Measurements from ENCODE around the gene PSENEN. TPM values are rescaled to one million over a fixed set of nuclear protein-coding genes. Genes with fewer than 3 reads are reported as not detected.

PSENEN gene
- total RNA-seq, 1 donor from 2014 or later = 50.6 TPM

DNA sequence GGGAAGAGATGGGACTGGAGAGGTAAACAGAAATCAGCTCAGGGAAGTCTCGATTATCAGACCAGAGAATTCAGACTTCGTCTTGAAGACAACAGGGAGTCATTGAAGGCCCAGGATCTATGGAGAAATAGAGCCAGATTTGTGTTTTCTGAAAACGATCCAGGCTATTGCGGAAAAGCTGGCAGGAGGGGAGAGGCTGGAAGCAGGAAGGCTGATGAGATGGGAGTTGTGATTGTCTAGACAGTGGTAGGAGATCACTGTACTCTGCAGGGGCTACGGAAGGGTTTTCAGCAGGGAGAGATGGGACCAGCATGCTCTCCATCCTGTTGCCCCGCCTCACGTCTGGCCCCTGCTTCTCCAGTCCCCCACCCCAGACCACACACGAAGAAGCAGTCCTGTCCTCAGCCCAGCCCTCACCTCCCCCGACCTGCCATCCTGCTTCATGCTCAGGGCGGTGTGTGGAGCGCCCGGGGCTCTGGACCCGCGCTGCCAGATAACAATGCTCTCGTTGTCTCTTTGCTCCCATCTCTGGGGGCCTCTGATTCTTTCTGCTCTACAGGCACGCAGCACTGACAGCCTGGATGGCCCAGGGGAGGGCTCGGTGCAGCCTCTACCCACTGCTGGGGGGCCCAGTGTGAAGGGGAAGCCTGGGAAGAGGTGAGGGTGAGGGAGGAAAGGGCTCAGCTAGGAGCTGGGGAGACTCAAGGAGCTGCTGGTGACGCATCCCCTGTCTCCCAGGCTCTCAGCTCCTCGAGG lies 31.8 kb downstream of the PSENEN start:
- Mint-ChIP-seq H3K4me1 (ENCODE audit: low read depth) (peaks cover 29% of the 10 kb centered on the region), H3K27ac (peak overlapping the region; percentile 8), H3K9me3 (no peaks in the 10 kb centered on the region), H3K27me3 (ENCODE audit: insufficient read depth) (no peaks in the 10 kb centered on the region), H3K4me3 (peak overlapping the region; percentile 85), H3K36me3 (ENCODE audit: low read depth) (peaks cover 2% of the 10 kb centered on the region)
- DNase-seq (ENCODE audit: low spot score) = no peak
- intact Hi-C loops (cut with micrococcal nuclease) = no loop called here

DNA sequence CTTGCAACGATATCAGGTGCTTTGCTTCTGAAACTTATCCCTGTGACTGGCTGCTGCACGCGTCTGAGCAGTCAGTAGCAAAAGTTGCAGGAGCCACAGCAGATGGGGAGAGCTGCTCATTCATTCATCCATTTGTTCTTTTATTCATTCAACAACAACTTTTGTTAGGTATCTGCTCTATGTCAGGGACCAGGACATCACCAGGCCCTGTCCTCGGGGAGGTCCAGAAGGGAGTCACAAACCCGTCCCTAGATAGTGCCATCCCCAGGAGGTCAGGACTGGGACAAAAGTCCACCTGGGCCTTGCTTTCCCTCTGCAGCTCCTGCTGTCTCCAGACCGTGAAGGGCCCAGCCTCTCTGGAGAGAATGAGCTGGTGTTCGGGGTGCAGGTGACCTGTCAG lies 32.5 kb downstream of the PSENEN start:
- intact Hi-C loops (cut with micrococcal nuclease) = no loop called here
- Mint-ChIP-seq H3K27ac (no peak overlapping the region), H3K27me3 (ENCODE audit: insufficient read depth) (no peaks in the 10 kb centered on the region), H3K4me1 (ENCODE audit: low read depth) (peaks cover 29% of the 10 kb centered on the region), H3K4me3 (peak overlapping the region; percentile 54), H3K9me3 (no peaks in the 10 kb centered on the region), H3K36me3 (ENCODE audit: low read depth) (peaks cover 2% of the 10 kb centered on the region)
- DNase-seq (ENCODE audit: low spot score) = no peak

DNA sequence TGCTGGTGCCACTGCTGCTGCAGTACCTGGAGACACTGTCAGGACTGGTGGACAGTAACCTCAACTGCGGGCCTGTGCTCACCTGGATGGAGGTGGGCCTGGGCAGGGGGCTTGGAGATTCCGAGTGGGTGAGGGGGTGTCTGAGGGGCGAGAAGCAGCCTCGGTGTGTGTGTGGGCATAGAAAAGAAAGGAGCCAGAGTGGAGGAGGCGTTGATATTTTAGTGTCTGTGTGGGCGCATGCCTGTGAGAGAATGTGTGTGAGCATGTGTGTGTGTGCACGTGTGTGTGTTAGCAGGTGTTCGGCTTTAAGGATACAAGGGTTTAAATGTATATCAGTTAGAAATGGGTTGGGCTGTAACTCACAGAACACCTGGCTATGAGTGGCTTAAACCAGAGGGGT lies 33.6 kb downstream of the PSENEN start:
- intact Hi-C loops (cut with micrococcal nuclease) = no loop called here
- Mint-ChIP-seq H3K4me1 (ENCODE audit: low read depth) (peaks cover 29% of the 10 kb centered on the region), H3K9me3 (no peaks in the 10 kb centered on the region), H3K36me3 (ENCODE audit: low read depth) (peaks cover 7% of the 10 kb centered on the region), H3K4me3 (no peak overlapping the region), H3K27me3 (ENCODE audit: insufficient read depth) (no peaks in the 10 kb centered on the region), H3K27ac (no peak overlapping the region)
- DNase-seq (ENCODE audit: low spot score) = no peak

DNA sequence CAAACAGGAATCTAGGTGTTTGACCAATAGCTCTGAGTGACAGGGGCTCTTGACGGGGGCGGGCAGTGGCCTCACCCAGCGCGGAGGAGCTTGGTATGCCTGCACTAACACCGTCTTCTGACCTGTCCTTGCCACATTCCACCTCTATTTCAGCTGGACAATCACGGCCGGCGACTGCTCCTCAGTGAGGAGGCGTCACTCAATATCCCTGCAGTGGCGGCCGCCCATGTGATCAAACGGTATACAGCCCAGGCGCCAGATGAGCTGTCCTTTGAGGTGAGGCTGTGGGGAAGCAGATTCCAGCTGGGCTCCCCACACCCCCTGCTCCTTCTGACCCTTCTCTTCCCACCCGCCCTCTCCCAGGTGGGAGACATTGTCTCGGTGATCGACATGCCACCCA lies 34.6 kb downstream of the PSENEN start:
- H3K36me3 Mint-ChIP-seq (ENCODE audit: low read depth) = peaks cover 7% of the 10 kb centered on the region
- no peak overlapping the region for H3K4me3 Mint-ChIP-seq
- H3K27ac Mint-ChIP-seq = no peak overlapping the region
- no peaks in the 10 kb centered on the region for H3K9me3 Mint-ChIP-seq
- H3K27me3 Mint-ChIP-seq (ENCODE audit: insufficient read depth) = no peaks in the 10 kb centered on the region
- peaks cover 19% of the 10 kb centered on the region for H3K4me1 Mint-ChIP-seq (ENCODE audit: low read depth)
- no peak for DNase-seq (ENCODE audit: low spot score)
- intact Hi-C loops (cut with micrococcal nuclease) = no loop called here

DNA sequence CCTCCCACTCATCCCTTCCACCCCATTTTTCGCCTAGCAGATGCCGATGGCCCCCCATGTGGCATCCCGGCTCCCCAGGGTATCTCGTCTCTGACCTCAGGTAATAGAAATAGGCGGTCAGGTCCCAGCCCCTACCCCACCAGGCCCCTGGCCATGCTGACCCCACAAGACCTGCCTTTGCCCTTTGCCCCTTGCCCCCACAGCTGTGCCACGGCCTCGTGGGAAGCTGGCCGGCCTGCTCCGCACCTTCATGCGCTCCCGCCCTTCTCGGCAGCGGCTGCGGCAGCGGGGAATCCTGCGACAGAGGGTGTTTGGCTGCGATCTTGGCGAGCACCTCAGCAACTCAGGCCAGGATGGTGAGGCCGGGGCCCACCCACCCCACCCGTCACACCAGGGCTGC lies 35.3 kb downstream of the PSENEN start:
- intact Hi-C loops (cut with micrococcal nuclease) = no loop called here
- Mint-ChIP-seq H3K9me3 (no peaks in the 10 kb centered on the region), H3K27me3 (ENCODE audit: insufficient read depth) (no peaks in the 10 kb centered on the region), H3K36me3 (ENCODE audit: low read depth) (peaks cover 7% of the 10 kb centered on the region), H3K4me3 (no peak overlapping the region), H3K27ac (no peak overlapping the region), H3K4me1 (ENCODE audit: low read depth) (peaks cover 19% of the 10 kb centered on the region)
- DNase-seq (ENCODE audit: low spot score) = no peak

DNA sequence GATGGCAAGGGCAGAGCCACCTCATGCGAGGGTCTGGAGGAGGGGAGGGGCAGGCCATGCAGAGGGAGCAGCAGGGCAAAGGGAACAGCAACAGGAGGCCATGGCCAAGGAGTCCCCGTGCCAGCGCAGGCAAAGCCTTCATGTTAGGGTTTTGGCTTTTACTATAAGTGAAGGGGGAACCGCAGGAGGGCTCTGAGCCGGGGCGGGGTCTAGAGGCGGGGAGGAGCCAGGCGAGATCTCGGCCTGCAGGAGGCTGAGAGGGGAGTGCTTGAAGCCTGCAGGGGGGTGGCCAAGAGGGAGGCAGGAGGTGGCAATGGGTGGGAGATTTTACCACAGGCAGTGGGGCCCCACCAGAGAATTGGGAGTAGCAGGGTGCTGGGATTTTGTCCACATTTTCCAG lies 36.2 kb downstream of the PSENEN start:
- intact Hi-C loops (cut with micrococcal nuclease) = no loop called here
- no peaks in the 10 kb centered on the region for H3K27me3 Mint-ChIP-seq (ENCODE audit: insufficient read depth)
- H3K4me3 Mint-ChIP-seq = no peak overlapping the region
- peaks cover 9% of the 10 kb centered on the region for H3K36me3 Mint-ChIP-seq (ENCODE audit: low read depth)
- H3K27ac Mint-ChIP-seq = no peak overlapping the region
- no peak for DNase-seq (ENCODE audit: low spot score)
- H3K9me3 Mint-ChIP-seq = no peaks in the 10 kb centered on the region
- H3K4me1 Mint-ChIP-seq (ENCODE audit: low read depth) = peaks cover 11% of the 10 kb centered on the region

DNA sequence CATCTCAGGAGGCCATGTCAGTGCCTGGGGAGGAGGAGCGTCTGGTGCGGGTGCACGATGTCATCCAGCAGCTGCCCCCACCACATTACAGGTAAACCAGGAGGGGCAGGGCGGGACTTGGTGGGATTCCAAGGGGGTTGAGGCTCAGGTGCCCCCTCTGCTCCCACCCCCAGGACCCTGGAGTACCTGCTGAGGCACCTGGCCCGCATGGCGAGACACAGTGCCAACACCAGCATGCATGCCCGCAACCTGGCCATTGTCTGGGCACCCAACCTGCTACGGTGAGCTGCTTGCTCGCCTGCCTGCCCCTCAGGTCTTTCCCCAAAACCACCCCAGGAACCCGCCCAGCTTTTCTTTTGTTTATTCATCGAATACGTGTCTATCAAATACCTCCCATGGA lies 37.1 kb downstream of the PSENEN start:
- H3K36me3 Mint-ChIP-seq (ENCODE audit: low read depth) = peaks cover 9% of the 10 kb centered on the region
- no peaks in the 10 kb centered on the region for H3K27me3 Mint-ChIP-seq (ENCODE audit: insufficient read depth)
- no peaks in the 10 kb centered on the region for H3K9me3 Mint-ChIP-seq
- H3K4me3 Mint-ChIP-seq = no peak overlapping the region
- no peak overlapping the region for H3K27ac Mint-ChIP-seq
- H3K4me1 Mint-ChIP-seq (ENCODE audit: low read depth) = peaks cover 4% of the 10 kb centered on the region
- intact Hi-C loops (cut with micrococcal nuclease) = no loop called here
- no peak for DNase-seq (ENCODE audit: low spot score)

DNA sequence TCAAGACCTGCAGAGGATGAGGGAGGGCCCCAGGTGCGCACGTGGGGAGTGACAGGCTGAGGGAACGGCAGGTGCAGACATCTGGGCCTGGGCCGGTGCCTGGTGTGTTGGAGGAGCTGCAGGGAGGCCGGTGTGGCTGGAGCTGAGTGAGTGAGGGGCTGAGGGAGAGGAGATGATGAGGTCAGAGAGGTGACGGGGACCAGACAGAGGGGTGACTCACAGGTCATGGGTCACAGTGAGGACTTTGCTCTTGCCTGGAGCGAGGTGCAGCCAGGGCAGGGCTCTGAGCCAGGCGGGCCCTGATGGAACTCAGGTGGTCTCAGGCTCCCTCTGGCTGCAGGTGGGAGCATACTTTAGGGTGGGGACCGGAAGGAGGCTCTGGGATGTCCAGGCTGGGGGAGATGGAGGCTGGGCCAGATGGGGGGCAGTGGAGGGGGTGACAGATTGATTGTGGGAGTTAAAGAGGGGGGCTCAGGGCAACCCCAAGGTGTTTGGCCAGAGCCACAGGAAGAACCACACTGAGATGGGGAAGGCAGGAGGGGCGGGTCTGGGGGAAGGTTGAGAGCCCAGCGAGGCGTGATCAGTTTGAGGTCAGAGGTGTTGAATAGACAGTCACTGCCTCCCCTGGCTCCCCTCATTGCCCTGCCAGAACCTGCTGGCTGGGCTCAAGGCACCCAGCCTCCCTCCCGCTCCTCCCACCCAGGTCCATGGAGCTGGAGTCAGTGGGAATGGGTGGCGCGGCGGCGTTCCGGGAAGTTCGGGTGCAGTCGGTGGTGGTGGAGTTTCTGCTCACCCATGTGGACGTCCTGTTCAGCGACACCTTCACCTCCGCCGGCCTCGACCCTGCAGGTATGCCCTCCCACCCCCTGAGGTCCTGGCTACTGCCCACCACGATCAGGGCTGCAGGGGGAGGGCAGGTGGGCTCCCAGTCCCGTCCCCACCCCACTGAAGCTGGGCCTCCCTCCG lies 38.3 kb downstream of the PSENEN start:
- DNase-seq (ENCODE audit: low spot score) = no peak
- Mint-ChIP-seq H3K27me3 (ENCODE audit: insufficient read depth) (no peaks in the 10 kb centered on the region), H3K9me3 (no peaks in the 10 kb centered on the region), H3K4me1 (ENCODE audit: low read depth) (no peaks in the 10 kb centered on the region), H3K27ac (no peak overlapping the region), H3K36me3 (ENCODE audit: low read depth) (peaks cover 7% of the 10 kb centered on the region), H3K4me3 (no peak overlapping the region)
- intact Hi-C loops (cut with micrococcal nuclease) = no loop called here

DNA sequence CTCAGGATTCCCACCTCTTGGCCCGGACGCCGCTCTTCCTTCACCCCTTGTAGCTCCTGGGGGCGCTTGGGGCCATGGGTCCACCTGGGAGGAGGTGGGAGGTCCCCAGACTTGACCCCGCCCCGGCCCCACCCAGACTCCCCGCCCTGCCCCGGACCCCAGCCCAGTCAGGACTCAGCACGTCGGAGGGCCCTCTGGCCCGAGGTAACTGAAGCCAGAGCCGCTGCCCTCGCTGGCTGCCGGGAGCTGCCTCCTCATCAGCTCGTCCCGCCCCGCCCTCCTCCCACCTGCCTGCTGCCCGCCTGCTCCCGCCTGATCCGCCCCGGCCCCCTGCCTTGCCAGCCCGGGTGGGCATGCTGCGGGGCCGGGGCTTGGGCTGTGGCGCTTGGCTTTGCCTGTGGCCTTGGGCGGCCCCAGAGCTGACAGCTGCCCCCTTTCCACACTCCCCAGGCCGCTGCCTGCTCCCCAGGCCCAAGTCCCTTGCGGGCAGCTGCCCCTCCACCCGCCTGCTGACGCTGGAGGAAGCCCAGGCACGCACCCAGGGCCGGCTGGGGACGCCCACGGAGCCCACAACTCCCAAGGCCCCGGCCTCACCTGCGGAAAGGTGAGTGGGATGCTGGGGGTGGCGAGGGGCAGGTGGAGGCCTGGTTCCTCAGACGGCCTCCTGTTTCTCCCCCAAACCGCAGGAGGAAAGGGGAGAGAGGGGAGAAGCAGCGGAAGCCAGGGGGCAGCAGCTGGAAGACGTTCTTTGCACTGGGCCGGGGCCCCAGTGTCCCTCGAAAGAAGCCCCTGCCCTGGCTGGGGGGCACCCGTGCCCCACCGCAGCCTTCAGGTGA lies 39.3 kb downstream of the PSENEN start:
- DNase-seq (ENCODE audit: low spot score) = no peak
- Mint-ChIP-seq H3K4me1 (ENCODE audit: low read depth) (no peaks in the 10 kb centered on the region), H3K27ac (no peak overlapping the region), H3K4me3 (no peak overlapping the region), H3K36me3 (ENCODE audit: low read depth) (peaks cover 7% of the 10 kb centered on the region), H3K27me3 (ENCODE audit: insufficient read depth) (no peaks in the 10 kb centered on the region), H3K9me3 (no peaks in the 10 kb centered on the region)
- intact Hi-C loops (cut with micrococcal nuclease) = no loop called here

DNA sequence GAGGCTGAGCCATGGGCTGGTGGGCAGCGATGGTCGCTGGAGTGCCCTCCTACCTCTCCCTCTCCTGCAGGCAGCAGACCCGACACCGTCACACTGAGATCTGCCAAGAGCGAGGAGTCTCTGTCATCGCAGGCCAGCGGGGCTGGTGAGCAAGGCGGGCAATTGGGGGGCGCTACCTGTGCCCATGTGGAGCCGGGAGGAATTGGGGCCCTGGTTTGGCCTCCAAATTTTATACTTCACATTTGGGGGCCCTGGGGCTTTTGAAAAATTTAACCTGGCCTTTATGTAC lies 39.8 kb downstream of the PSENEN start:
- DNase-seq (ENCODE audit: low spot score) = no peak
- Mint-ChIP-seq H3K27ac (no peak overlapping the region), H3K4me3 (no peak overlapping the region), H3K9me3 (no peaks in the 10 kb centered on the region), H3K27me3 (ENCODE audit: insufficient read depth) (no peaks in the 10 kb centered on the region), H3K4me1 (ENCODE audit: low read depth) (no peaks in the 10 kb centered on the region), H3K36me3 (ENCODE audit: low read depth) (peaks cover 7% of the 10 kb centered on the region)
- intact Hi-C loops (cut with micrococcal nuclease) = no loop called here

DNA sequence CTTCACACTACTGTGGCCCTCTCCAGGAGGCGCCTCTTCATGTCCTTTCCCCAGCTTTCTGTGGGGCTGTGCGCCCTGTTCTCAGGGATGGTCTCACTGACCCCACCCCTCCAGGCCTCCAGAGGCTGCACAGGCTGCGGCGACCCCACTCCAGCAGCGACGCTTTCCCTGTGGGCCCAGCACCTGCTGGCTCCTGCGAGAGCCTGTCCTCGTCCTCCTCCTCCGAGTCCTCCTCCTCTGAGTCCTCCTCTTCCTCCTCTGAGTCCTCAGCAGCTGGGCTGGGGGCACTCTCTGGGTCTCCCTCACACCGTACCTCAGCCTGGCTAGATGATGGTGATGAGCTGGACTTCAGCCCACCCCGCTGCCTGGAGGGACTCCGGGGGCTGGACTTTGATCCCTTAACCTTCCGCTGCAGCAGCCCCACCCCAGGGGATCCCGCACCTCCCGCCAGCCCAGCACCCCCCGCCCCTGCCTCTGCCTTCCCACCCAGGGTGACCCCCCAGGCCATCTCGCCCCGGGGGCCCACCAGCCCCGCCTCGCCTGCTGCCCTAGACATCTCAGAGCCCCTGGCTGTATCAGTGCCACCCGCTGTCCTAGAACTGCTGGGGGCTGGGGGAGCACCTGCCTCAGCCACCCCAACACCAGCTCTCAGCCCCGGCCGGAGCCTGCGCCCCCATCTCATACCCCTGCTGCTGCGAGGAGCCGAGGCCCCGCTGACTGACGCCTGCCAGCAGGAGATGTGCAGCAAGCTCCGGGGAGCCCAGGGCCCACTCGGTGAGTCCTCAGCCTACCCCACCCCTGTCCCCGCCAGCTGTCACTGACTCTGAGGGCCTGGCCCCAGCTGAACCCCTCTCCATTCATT lies 41.1 kb downstream of the PSENEN start:
- no peak for DNase-seq (ENCODE audit: low spot score)
- Mint-ChIP-seq H3K4me1 (ENCODE audit: low read depth) (no peaks in the 10 kb centered on the region), H3K27ac (no peak overlapping the region), H3K27me3 (ENCODE audit: insufficient read depth) (no peaks in the 10 kb centered on the region), H3K9me3 (no peaks in the 10 kb centered on the region), H3K36me3 (ENCODE audit: low read depth) (peaks cover 7% of the 10 kb centered on the region), H3K4me3 (no peak overlapping the region)
- intact Hi-C loops (cut with micrococcal nuclease) = no loop called here

DNA sequence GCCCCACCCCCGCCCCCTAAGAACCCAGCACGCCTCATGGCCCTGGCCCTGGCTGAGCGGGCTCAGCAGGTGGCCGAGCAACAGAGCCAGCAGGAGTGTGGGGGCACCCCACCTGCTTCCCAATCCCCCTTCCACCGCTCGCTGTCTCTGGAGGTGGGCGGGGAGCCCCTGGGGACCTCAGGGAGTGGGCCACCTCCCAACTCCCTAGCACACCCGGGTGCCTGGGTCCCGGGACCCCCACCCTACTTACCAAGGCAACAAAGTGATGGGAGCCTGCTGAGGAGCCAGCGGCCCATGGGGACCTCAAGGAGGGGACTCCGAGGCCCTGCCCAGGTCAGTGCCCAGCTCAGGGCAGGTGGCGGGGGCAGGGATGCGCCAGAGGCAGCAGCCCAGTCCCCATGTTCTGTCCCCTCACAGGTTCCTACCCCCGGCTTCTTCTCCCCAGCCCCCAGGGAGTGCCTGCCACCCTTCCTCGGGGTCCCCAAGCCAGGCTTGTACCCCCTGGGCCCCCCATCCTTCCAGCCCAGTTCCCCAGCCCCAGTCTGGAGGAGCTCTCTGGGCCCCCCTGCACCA lies 41.9 kb downstream of the PSENEN start:
- no peaks in the 10 kb centered on the region for H3K9me3 Mint-ChIP-seq
- H3K4me1 Mint-ChIP-seq (ENCODE audit: low read depth) = no peaks in the 10 kb centered on the region
- H3K27ac Mint-ChIP-seq = no peak overlapping the region
- no peaks in the 10 kb centered on the region for H3K27me3 Mint-ChIP-seq (ENCODE audit: insufficient read depth)
- intact Hi-C loops (cut with micrococcal nuclease) = no loop called here
- H3K36me3 Mint-ChIP-seq (ENCODE audit: low read depth) = peaks cover 7% of the 10 kb centered on the region
- no peak for DNase-seq (ENCODE audit: low spot score)
- H3K4me3 Mint-ChIP-seq = no peak overlapping the region

All from activated T-helper 1 cell treated with anti-CD3 and anti-CD28 coated beads, Interleukin-12 subunit alpha, Interleukin-12 subunit beta, Interleukin-2, Interleukin-4 antibody, amounts not matched to agents 30 ng/mL and 10 ng/mL and 1 ng/mL, durations not matched to agents 14 hours and 24 hours and 36 hours (primary cell).